CD8-positive, alpha-beta memory T cell (primary cell): Measurements from ENCODE around the gene MPI. TPM values are rescaled to one million over a fixed set of nuclear protein-coding genes. Genes with fewer than 3 reads are reported as not detected.

ENCODE experiments used
- CTCF ChIA-PET: fragments of 350-600 bp; sonication (Branson Sonifier 250); formaldehyde crosslinking; loops from one replicate; lab custom pipeline; 2021; ENCODE audit warnings: antibody characterized with exemption; lab: Charles Lee
- POLR2A ChIA-PET: fragments of 350-600 bp; sonication (Branson Sonifier 250); formaldehyde crosslinking; loops from one replicate; lab custom pipeline; 2021; ENCODE audit warnings: antibody characterized with exemption; lab: Charles Lee
- DNase-seq, 5 donors: peaks; one replicate each; pipeline versions ENCODE4 v3.0.0 to v3.0.0-alpha.2; 2020 to 2022; ENCODE audit warnings: mixed read lengths in 1 of 5
- H3K27ac ChIP-seq: one replicate; pipeline ENCODE4 v1.7.0; 2013; ENCODE audit warnings: low read depth, mild to moderate bottlenecking, low read length, moderate library complexity
- H3K27me3 ChIP-seq: 2 replicates; pipeline ENCODE4 v1.7.0; 2013; ENCODE audit warnings: low read length, mild to moderate bottlenecking; ENCODE audit not compliant: insufficient read depth, poor library complexity, severe bottlenecking
- H3K36me3 ChIP-seq: 2 replicates; pipeline ENCODE4 v1.7.0; 2013; ENCODE audit warnings: mild to moderate bottlenecking, low read length, moderate library complexity; ENCODE audit not compliant: insufficient read depth
- H3K4me1 ChIP-seq: 2 replicates; pipeline ENCODE4 v1.7.0; 2013; ENCODE audit warnings: mild to moderate bottlenecking, low read length, moderate library complexity; ENCODE audit not compliant: insufficient read depth
- H3K4me3 ChIP-seq: 2 replicates; pipeline ENCODE4 v1.7.0; 2013; ENCODE audit warnings: mild to moderate bottlenecking, low read length
- H3K9me3 ChIP-seq: 2 replicates; pipeline ENCODE4 v1.7.0; 2013; ENCODE audit warnings: mild to moderate bottlenecking, low read length
- H3K27ac Mint-ChIP-seq, 8 donors: one replicate each; pipeline ENCODE4 v1.8.0; 2020 to 2021; ENCODE audit warnings: mixed read lengths in 8 of 8, mild to moderate bottlenecking in 6 of 8, inconsistent platforms in 3 of 8, moderate library complexity in 3 of 8
- H3K27me3 Mint-ChIP-seq, 2 donors: one replicate each; pipeline ENCODE4 v1.8.0; 2020 to 2021; ENCODE audit warnings: mixed read lengths in 2 of 2, mild to moderate bottlenecking in 1 of 2, moderate library complexity in 1 of 2
- H3K36me3 Mint-ChIP-seq, 3 donors: one replicate each; pipeline ENCODE4 v1.8.0; 2020 to 2021; ENCODE audit warnings: mixed read lengths in 3 of 3, inconsistent platforms in 1 of 3, mild to moderate bottlenecking in 1 of 3
- H3K4me1 Mint-ChIP-seq, 3 donors: one replicate each; pipeline ENCODE4 v1.8.0; 2020 to 2021; ENCODE audit warnings: mixed read lengths in 3 of 3, inconsistent platforms in 1 of 3, mild to moderate bottlenecking in 1 of 3
- H3K4me3 Mint-ChIP-seq, 7 donors: one replicate each; pipeline ENCODE4 v1.8.0; 2020 to 2021; ENCODE audit warnings: mixed read lengths in 7 of 7, mild to moderate bottlenecking in 6 of 7, moderate library complexity in 4 of 7, inconsistent platforms in 2 of 7
- H3K9me3 Mint-ChIP-seq, 5 donors: one replicate each; pipeline ENCODE4 v1.8.0; 2020 to 2022; ENCODE audit warnings: mixed read lengths in 5 of 5, mild to moderate bottlenecking in 3 of 5, moderate library complexity in 2 of 5, inconsistent platforms in 1 of 5
- polyA plus RNA-seq: library from polyadenylated mRNA; unstranded; fragments of 300-500 nt; fragmentation: Illumina TruSeq; gene quantifications from one replicate; pipeline ENCODE4 v1.2.3, GENCODE V29; 2021
- total RNA-seq, 2 experiments: library from RNA; stranded (reverse); gene quantifications; one replicate each; pipeline ENCODE4 v1.2.3, GENCODE V29; 2021

Gene MPI
- total and polyA plus RNA-seq, 3 experiments from 2014 or later, result 40.4 to 61.1 (median 43.0) TPM

- H3K4me3 Mint-ChIP-seq, result no peak overlapping the region
- no peaks in the 10 kb centered on the region for H3K9me3 Mint-ChIP-seq
- ChIA-PET CTCF (interaction anchor here (0.6 to 1.4 kb wide), 4 partner anchors 14 to 85 kb away, joined by 3 to 4 read pairs (median 4); no protein-coding TSS in a partner anchor), POLR2A (no interaction called here)
- Histone ChIP-seq H3K9me3 (no peaks in the 10 kb centered on the region), H3K4me3 (no peak overlapping the region), H3K27ac (no peak overlapping the region), H3K36me3 (peaks cover 44% of the 10 kb centered on the region), H3K27me3 (no peaks in the 10 kb centered on the region), H3K4me1 (peaks cover 35% of the 10 kb centered on the region)
- peak overlapping the region in 7 of 8 donors; percentile 51 to 88 (median 79) for H3K27ac Mint-ChIP-seq
- no peak for DNase-seq
- H3K27me3 Mint-ChIP-seq, result no peaks in the 10 kb centered on the region
- H3K4me1 Mint-ChIP-seq, result peaks cover 32 to 37% (median 34%) of the 10 kb centered on the region in 3 donors
- peaks cover 0 to 58% (median 6%) of the 10 kb centered on the region in 3 donors for H3K36me3 Mint-ChIP-seq
Observed at GRCh38 chr15:74855857-74856256, 34.0 kb upstream of the MPI start.

- no peaks in the 10 kb centered on the region for H3K9me3 Mint-ChIP-seq
- DNase-seq, result no peak
- H3K36me3 ChIP-seq, result peaks cover 38% of the 10 kb centered on the region
- H3K9me3 ChIP-seq, result no peaks in the 10 kb centered on the region
- no peak overlapping the region for H3K27ac ChIP-seq
- H3K36me3 Mint-ChIP-seq, result peaks cover 0 to 54% (median 6%) of the 10 kb centered on the region in 3 donors
- no peaks in the 10 kb centered on the region for H3K27me3 ChIP-seq
- ChIA-PET POLR2A (no interaction called here), CTCF (interaction anchor here (0.6 to 1.4 kb wide), 3 partner anchors 36 to 85 kb away, joined by 3 to 4 read pairs (median 3); no protein-coding TSS in a partner anchor)
- H3K27me3 Mint-ChIP-seq, result no peaks in the 10 kb centered on the region
- H3K4me1 ChIP-seq, result peaks cover 35% of the 10 kb centered on the region
- peak overlapping the region in 7 of 8 donors; percentile 70 to 90 (median 76) for H3K27ac Mint-ChIP-seq
- H3K4me3 Mint-ChIP-seq, result peak overlapping the region in 1 of 7 donors; percentile 18
- peaks cover 32 to 42% (median 37%) of the 10 kb centered on the region in 3 donors for H3K4me1 Mint-ChIP-seq
- H3K4me3 ChIP-seq, result no peak overlapping the region
Observed at GRCh38 chr15:74856537-74856936, 33.3 kb upstream of the MPI start.

GRCh38 chr15:74857082-74857655, 32.7 kb upstream of the MPI start:
- peak overlapping the region; percentile 70 to 96 (median 87) for H3K27ac Mint-ChIP-seq
- no peaks in the 10 kb centered on the region for H3K27me3 Mint-ChIP-seq
- H3K4me1 Mint-ChIP-seq, result peaks cover 32 to 42% (median 37%) of the 10 kb centered on the region in 3 donors
- Histone ChIP-seq H3K4me3 (no peak overlapping the region), H3K27ac (no peak overlapping the region), H3K4me1 (peaks cover 35% of the 10 kb centered on the region), H3K27me3 (no peaks in the 10 kb centered on the region), H3K9me3 (no peaks in the 10 kb centered on the region), H3K36me3 (peaks cover 32% of the 10 kb centered on the region)
- no peaks in the 10 kb centered on the region for H3K9me3 Mint-ChIP-seq
- no peak for DNase-seq
- POLR2A ChIA-PET, result no interaction called here
- CTCF ChIA-PET, result interaction anchor here (0.9 to 1.4 kb wide), 3 partner anchors 17 to 86 kb away, joined by 3 read pairs; no protein-coding TSS in a partner anchor
- H3K36me3 Mint-ChIP-seq, result peaks cover 0 to 48% (median 6%) of the 10 kb centered on the region in 3 donors
- H3K4me3 Mint-ChIP-seq, result peak overlapping the region in 3 of 7 donors; percentile 33 to 66 (median 45)

- H3K27me3 ChIP-seq, result no peaks in the 10 kb centered on the region
- peaks cover 26% of the 10 kb centered on the region for H3K36me3 ChIP-seq
- Mint-ChIP-seq H3K4me3 (peak overlapping the region in 5 of 7 donors; percentile 0 to 68 (median 45)), H3K9me3 (no peaks in the 10 kb centered on the region), H3K4me1 (peaks cover 32 to 43% (median 37%) of the 10 kb centered on the region in 3 donors), H3K36me3 (peaks cover 0 to 41% (median 4%) of the 10 kb centered on the region in 3 donors), H3K27ac (peak overlapping the region; percentile 70 to 96 (median 87)), H3K27me3 (no peaks in the 10 kb centered on the region)
- no peaks in the 10 kb centered on the region for H3K9me3 ChIP-seq
- DNase-seq, result no peak
- ChIA-PET CTCF (interaction anchor here (0.7 to 2.4 kb wide), 8 partner anchors 10 to 81 kb away, joined by 3 to 13 read pairs (median 5); no protein-coding TSS in a partner anchor), POLR2A (no interaction called here)
- H3K4me1 ChIP-seq, result peaks cover 35% of the 10 kb centered on the region
- H3K27ac ChIP-seq, result no peak overlapping the region
- no peak overlapping the region for H3K4me3 ChIP-seq
Observed at GRCh38 chr15:74857671-74858368, 32.0 kb upstream of the MPI start.

- peaks cover 33 to 46% (median 37%) of the 10 kb centered on the region in 3 donors for H3K4me1 Mint-ChIP-seq
- Histone ChIP-seq H3K27me3 (no peaks in the 10 kb centered on the region), H3K27ac (no peak overlapping the region), H3K36me3 (peaks cover 21% of the 10 kb centered on the region), H3K9me3 (no peaks in the 10 kb centered on the region), H3K4me3 (no peak overlapping the region), H3K4me1 (peaks cover 37% of the 10 kb centered on the region)
- POLR2A ChIA-PET, result no interaction called here
- H3K27ac Mint-ChIP-seq, result peak overlapping the region; percentile 41 to 96 (median 84)
- H3K9me3 Mint-ChIP-seq, result no peaks in the 10 kb centered on the region
- H3K27me3 Mint-ChIP-seq, result no peaks in the 10 kb centered on the region
- DNase-seq, result no peak
- CTCF ChIA-PET, result interaction anchor here (0.7 to 2.4 kb wide), 10 partner anchors 10 to 88 kb away, joined by 3 to 13 read pairs (median 4); partner anchors contain the start of gene CPLX3
- H3K36me3 Mint-ChIP-seq, result peaks cover 0 to 36% (median 3%) of the 10 kb centered on the region in 3 donors
- peak overlapping the region in 5 of 7 donors; percentile 0 to 68 (median 45) for H3K4me3 Mint-ChIP-seq
Observed at GRCh38 chr15:74858369-74858740, 31.5 kb upstream of the MPI start.

- Histone ChIP-seq H3K27ac (no peak overlapping the region), H3K9me3 (no peaks in the 10 kb centered on the region), H3K4me3 (no peak overlapping the region), H3K4me1 (peaks cover 62% of the 10 kb centered on the region), H3K36me3 (no peaks in the 10 kb centered on the region), H3K27me3 (no peaks in the 10 kb centered on the region)
- H3K4me3 Mint-ChIP-seq, result peak overlapping the region in 3 of 7 donors; percentile 33 to 70 (median 42)
- ChIA-PET CTCF (no interaction called here), POLR2A (interaction anchor here (0.7 to 0.8 kb wide), 2 partner anchors 28 to 30 kb away, joined by 3 to 6 read pairs; no protein-coding TSS in a partner anchor)
- peaks cover 4 to 45% (median 10%) of the 10 kb centered on the region in 3 donors for H3K36me3 Mint-ChIP-seq
- no peaks in the 10 kb centered on the region for H3K9me3 Mint-ChIP-seq
- no peak for DNase-seq
- peaks cover 0 to 1% of the 10 kb centered on the region in 2 donors for H3K27me3 Mint-ChIP-seq
- peaks cover 57 to 67% (median 61%) of the 10 kb centered on the region in 3 donors for H3K4me1 Mint-ChIP-seq
- H3K27ac Mint-ChIP-seq, result peak overlapping the region; percentile 1 to 87 (median 74)
Observed at GRCh38 chr15:74863239-74864056, 26.4 kb upstream of the MPI start.

- H3K27me3 Mint-ChIP-seq, result peaks cover 0 to 1% of the 10 kb centered on the region in 2 donors
- H3K36me3 ChIP-seq, result no peaks in the 10 kb centered on the region
- no peaks in the 10 kb centered on the region for H3K9me3 ChIP-seq
- ChIA-PET POLR2A (interaction anchor here (0.6 to 0.8 kb wide), 2 partner anchors 29 to 248 kb away, joined by 5 to 6 read pairs; no protein-coding TSS in a partner anchor), CTCF (no interaction called here)
- peaks cover 4 to 45% (median 10%) of the 10 kb centered on the region in 3 donors for H3K36me3 Mint-ChIP-seq
- H3K4me3 Mint-ChIP-seq, result peak overlapping the region in 5 of 7 donors; percentile 7 to 55 (median 14)
- no peaks in the 10 kb centered on the region for H3K27me3 ChIP-seq
- no peak overlapping the region for H3K27ac ChIP-seq
- peaks cover 54 to 70% (median 62%) of the 10 kb centered on the region in 3 donors for H3K4me1 Mint-ChIP-seq
- peak overlapping the region; percentile 40 to 88 (median 73) for H3K27ac Mint-ChIP-seq
- H3K9me3 Mint-ChIP-seq, result no peaks in the 10 kb centered on the region
- peaks cover 65% of the 10 kb centered on the region for H3K4me1 ChIP-seq
- no peak overlapping the region for H3K4me3 ChIP-seq
- no peak for DNase-seq
Observed at GRCh38 chr15:74864296-74864695, 25.5 kb upstream of the MPI start.
